ENCODE results near the gene AKAP5.

Gene AKAP5

GRCh38 chr14:64520699-64521098, 55.4 kb downstream of the AKAP5 start:
- H3K27ac Mint-ChIP-seq, result no peak overlapping the region
- H3K4me3 Mint-ChIP-seq, result no peak overlapping the region
- H3K36me3 Mint-ChIP-seq (ENCODE audit: low read depth), result peaks cover 6% of the 10 kb centered on the region
- no peaks in the 10 kb centered on the region for H3K9me3 Mint-ChIP-seq
- H3K4me1 Mint-ChIP-seq (ENCODE audit: low read depth), result peaks cover 9% of the 10 kb centered on the region
- H3K27me3 Mint-ChIP-seq (ENCODE audit: low read depth), result no peaks in the 10 kb centered on the region

- Mint-ChIP-seq H3K36me3 (ENCODE audit: low read depth) (peaks cover 16% of the 10 kb centered on the region), H3K9me3 (no peaks in the 10 kb centered on the region), H3K4me1 (ENCODE audit: low read depth) (peaks cover 6% of the 10 kb centered on the region), H3K27ac (no peak overlapping the region), H3K27me3 (ENCODE audit: low read depth) (no peaks in the 10 kb centered on the region), H3K4me3 (no peak overlapping the region)
Observed at GRCh38 chr14:64522591-64523355, 57.5 kb downstream of the AKAP5 start.
